HepG2 (cell line): ENCODE data around the gene ANKS1A. TPM values are rescaled to one million over a fixed set of nuclear protein-coding genes. Genes with fewer than 3 reads are reported as not detected.
A peak's percentile ranks its signal among the peaks of the same experiment; 100 is the strongest.

Source experiments
- ATAC-seq: fragments of 200-7000 bp; cut with Tn5 transposase; 3 replicates; pipeline ENCODE4 v1.9.1; 2020; ENCODE audit warnings: mild to moderate bottlenecking, moderate library complexity
- BruUV-seq: library from RNA; stranded (reverse); fragments of 400-500 nt; replicated peaks from 2 replicates; lab custom pipeline; 2021; lab: Mats Ljungman, UMichigan
- CTCF ChIA-PET: fragments of 300-600 bp; formaldehyde crosslinking; extraction: SDS; loops from one replicate; lab custom pipeline; 2021; ENCODE audit warnings: low total read pairs, inconsistent platforms, low intra/inter-chr PET ratio; lab: Yijun Ruan, JAX
- POLR2A ChIA-PET: fragments of 350-600 bp; sonication (Branson Sonifier 250); formaldehyde crosslinking; loops from one replicate; lab custom pipeline; 2020; ENCODE audit warnings: antibody characterized with exemption, inconsistent platforms; lab: Yijun Ruan, JAX
- DNase-seq: peaks from one replicate; pipeline ENCODE4 v3.0.0-alpha.2; 2015; ENCODE audit warnings: low spot score
- FAIRE-seq: peaks from 3 replicates; lab custom pipeline; 2011; peaks lifted over from hg19 to GRCh38; lab: Jason Lieb, UNC
- H2AFZ ChIP-seq: one replicate; pipeline ENCODE4 v1.6.1; 2011; ENCODE audit warnings: low read length, inconsistent platforms
- H3K27ac ChIP-seq: fragments of 300-600 bp; 3 replicates; pipeline ENCODE4 v1.8.0; 2011; ENCODE audit warnings: mixed run types, mild to moderate bottlenecking, mixed read lengths, low read length, inconsistent platforms; ENCODE audit not compliant: insufficient read depth; ENCODE audit errors: extremely low read length
- H3K27me3 ChIP-seq, 2 experiments: fragments of 200-600 bp in 1 of 2; 2 replicates in 1 of 2; 3 replicates in 1 of 2; pipeline versions ENCODE4 v1.6.0 to v1.8.0; 2011; ENCODE audit warnings: low read length in 2 of 2, mild to moderate bottlenecking in 2 of 2, moderate library complexity in 2 of 2, inconsistent platforms in 1 of 2; ENCODE audit not compliant: insufficient read depth in 2 of 2, control insufficient read depth in 1 of 2
- H3K36me3 ChIP-seq, 2 experiments: fragments of 200-600 bp in 1 of 2; replicated peaks in 1 of 2; 2 replicates in 1 of 2; 3 replicates in 1 of 2; pipeline versions ENCODE4 v1.5.1 to v1.8.0; 2011; ENCODE audit warnings: low read length in 2 of 2, inconsistent platforms in 1 of 2; ENCODE audit not compliant: insufficient read depth in 2 of 2, control insufficient read depth in 1 of 2
- H3K4me1 ChIP-seq: 2 replicates; pipeline ENCODE4 v1.5.1; 2012; ENCODE audit warnings: low read length, inconsistent platforms; ENCODE audit not compliant: insufficient read depth
- H3K4me2 ChIP-seq: 2 replicates; pipeline ENCODE4 v1.6.0; 2011; ENCODE audit warnings: low read depth, low read length, inconsistent platforms
- H3K4me3 ChIP-seq, 3 experiments: fragments of 200-600 bp in 1 of 3; sonication (generic), shearing (Covaris generic) in 1 of 3; replicated peaks in 1 of 3; 2 replicates each; pipeline ENCODE4 v1.5.1; 2011 to 2016; ENCODE audit warnings: low read length in 3 of 3, inconsistent platforms in 2 of 3, low read depth in 2 of 3, mild to moderate bottlenecking in 2 of 3, control low read depth in 1 of 3, mixed read lengths in 1 of 3; ENCODE audit not compliant: insufficient read depth in 1 of 3
- H3K79me2 ChIP-seq: one replicate; pipeline ENCODE4 v1.6.1; 2011; ENCODE audit warnings: low read length, inconsistent platforms; ENCODE audit not compliant: insufficient read depth
- H3K9ac ChIP-seq: 2 replicates; pipeline ENCODE4 v1.6.0; 2011; ENCODE audit warnings: mild to moderate bottlenecking, low read depth, low read length, inconsistent platforms; ENCODE audit not compliant: insufficient read depth
- H3K9me3 ChIP-seq: 2 replicates; pipeline ENCODE4 v1.5.1; 2012; ENCODE audit warnings: mild to moderate bottlenecking, low read length
- H4K20me1 ChIP-seq: 2 replicates; pipeline ENCODE4 v1.6.0; 2011; ENCODE audit warnings: inconsistent platforms, mild to moderate bottlenecking, low read length, moderate library complexity; ENCODE audit not compliant: insufficient read depth
- ATF1 ChIP-seq: IDR thresholded peaks from 2 replicates; pipeline ENCODE4 v1.6.1; 2016; ENCODE audit warnings: mild to moderate bottlenecking, control low read depth
- BCL6 ChIP-seq: IDR thresholded peaks from 2 replicates; pipeline ENCODE4 v1.6.1; 2016; ENCODE audit warnings: missing genetic modification reagents, missing compliant biosample characterization
- ELF3 ChIP-seq: IDR thresholded peaks from 2 replicates; pipeline ENCODE4 v1.6.1; 2016; ENCODE audit warnings: missing genetic modification reagents, missing compliant biosample characterization
- GABPA ChIP-seq, 2 experiments: IDR thresholded peaks; 2 replicates each; pipeline ENCODE4 v1.6.1; 2011 to 2016; ENCODE audit warnings: low read depth in 2 of 2, low read length in 1 of 2, missing biosample characterization in 1 of 2, missing genetic modification characterization in 1 of 2
- HNF4A ChIP-seq: sonication (generic); formaldehyde crosslinking; IDR thresholded peaks from 2 replicates; pipeline ENCODE4 v1.4.0; 2020; ENCODE audit warnings: missing genetic modification reagents
- HNF4G ChIP-seq, 2 experiments: sonication (generic) in 1 of 2; formaldehyde crosslinking in 1 of 2; IDR thresholded peaks; 2 replicates each; pipeline versions ENCODE4 v1.4.0 to v1.6.1; 2011 to 2020; ENCODE audit warnings: borderline replicate concordance in 2 of 2, low read depth in 2 of 2, mild to moderate bottlenecking in 2 of 2, low read length in 1 of 2, missing genetic modification reagents in 1 of 2, moderate library complexity in 1 of 2
- MXI1 ChIP-seq: IDR thresholded peaks from 3 replicates; pipeline ENCODE4 v1.6.1; 2012; ENCODE audit warnings: low read depth, low read length, inconsistent platforms, borderline replicate concordance
- NFATC3 ChIP-seq: sonication (generic); formaldehyde crosslinking; IDR thresholded peaks from 2 replicates; pipeline ENCODE4 v1.5.1; 2020; ENCODE audit warnings: mild to moderate bottlenecking, missing genetic modification reagents
- NFKBIZ ChIP-seq: IDR thresholded peaks from 2 replicates; pipeline ENCODE4 v1.6.1; 2018; ENCODE audit warnings: missing genetic modification reagents, missing compliant biosample characterization
- SOX13 ChIP-seq, 3 experiments: fragments of 450-650 bp in 1 of 3; sonication (generic) in 1 of 3; formaldehyde crosslinking in 1 of 3; IDR thresholded peaks in 2 of 3; conservative IDR thresholded peaks in 1 of 3; 2 replicates each; pipeline versions ENCODE4 v1.5.0 to v1.6.1; 2016 to 2020; ENCODE audit warnings: antibody characterized with exemption in 1 of 3, mild to moderate bottlenecking in 1 of 3, missing compliant biosample characterization in 1 of 3, missing genetic modification reagents in 1 of 3, moderate library complexity in 1 of 3
- TEAD3 ChIP-seq: optimal IDR thresholded peaks from 2 replicates; pipeline ENCODE3; 2016; ENCODE audit warnings: borderline replicate concordance
- TEF ChIP-seq: sonication (generic); formaldehyde crosslinking; IDR thresholded peaks from 2 replicates; pipeline ENCODE4 v1.5.0; 2020; ENCODE audit warnings: missing genetic modification reagents
- TOPORS ChIP-seq: sonication (generic); formaldehyde crosslinking; IDR thresholded peaks from 2 replicates; pipeline ENCODE4 v1.8.0; 2023; ENCODE audit warnings: mild to moderate bottlenecking, missing genetic modification reagents
- ZBTB42 ChIP-seq: sonication (generic); formaldehyde crosslinking; IDR thresholded peaks from 2 replicates; pipeline ENCODE4 v1.5.0; 2020; ENCODE audit warnings: mild to moderate bottlenecking, missing genetic modification reagents
- ZBTB8A ChIP-seq: sonication (generic); formaldehyde crosslinking; IDR thresholded peaks from 2 replicates; pipeline ENCODE4 v1.4.0; 2020; ENCODE audit warnings: mild to moderate bottlenecking, low read depth, missing genetic modification reagents, borderline replicate concordance
- ZNF496 ChIP-seq: sonication (generic); formaldehyde crosslinking; IDR thresholded peaks from 2 replicates; pipeline ENCODE4 v1.8.1; 2023; ENCODE audit warnings: mild to moderate bottlenecking, moderate library complexity, missing genetic modification reagents; ENCODE audit not compliant: insufficient replicate concordance
- ZNF549 ChIP-seq: sonication (generic); formaldehyde crosslinking; IDR thresholded peaks from 2 replicates; pipeline ENCODE4 v1.5.0; 2020; ENCODE audit warnings: missing genetic modification reagents
- ZNF572 ChIP-seq: sonication (generic); formaldehyde crosslinking; IDR thresholded peaks from 2 replicates; pipeline ENCODE4 v1.5.1; 2020; ENCODE audit warnings: mild to moderate bottlenecking, missing genetic modification reagents
- ZNF605 ChIP-seq: sonication (generic); formaldehyde crosslinking; IDR thresholded peaks from 2 replicates; pipeline ENCODE4 v1.8.0; 2022; ENCODE audit warnings: mild to moderate bottlenecking, missing genetic modification reagents
- ZNF713 ChIP-seq: sonication (generic); formaldehyde crosslinking; IDR thresholded peaks from 2 replicates; pipeline ENCODE4 v1.4.0; 2020; ENCODE audit warnings: mild to moderate bottlenecking, missing genetic modification reagents
- ZNF891 ChIP-seq: sonication (generic); formaldehyde crosslinking; IDR thresholded peaks from 2 replicates; pipeline ENCODE4 v1.5.0; 2020; ENCODE audit warnings: mild to moderate bottlenecking, missing genetic modification reagents
- WGBS: methylation state at CpG from one replicate; pipeline ENCODE4 v1.1.6; 2017; ENCODE audit warnings: low lambda C conversion rate; 5-methylcytosine and 5-hydroxymethylcytosine counted together
- in situ Hi-C: cut with HindIII; loops from 2 replicates; pipeline ENCODE4 v1.10.0; 2017; ENCODE audit warnings: low pct_unique_long_range_greater_than_20kb; ENCODE audit not compliant: extremely low pct_ligation_motif_present
- intact Hi-C: fragments of 100-400 bp; cut with micrococcal nuclease; formaldehyde crosslinking; loops from one replicate; pipeline ENCODE4 v1.10.0; 2022; ENCODE audit not compliant: unreplicated experiment
- polyA plus RNA-seq, 8 experiments: library from polyadenylated mRNA; depleted of rRNA in 3 of 8; stranded (reverse) in 7 of 8; unstranded in 1 of 8; fragments of >200 nt; fragmentation: Illumina TruSeq in 4 of 8; extraction: Trizol in 4 of 8; gene quantifications; 2 replicates each; pipeline versions ENCODE4 v1.2.1 to v1.2.3, GENCODE V29; 2011 to 2016; ENCODE audit warnings: low read depth in 4 of 8, missing spikeins in 1 of 8, mixed read lengths in 1 of 8; ENCODE audit not compliant: insufficient read depth in 1 of 8
- total RNA-seq, 5 experiments: library from RNA; depleted of rRNA; stranded (reverse); fragments of >200 nt; fragmentation: Illumina TruSeq; extraction: Trizol; gene quantifications; 2 replicates each; pipeline ENCODE4 v1.2.3, GENCODE V29; 2016; ENCODE audit warnings: low read depth in 1 of 5
- TF ChIP-seq, protein P1 (sequence below): sonication (generic); formaldehyde crosslinking; IDR thresholded peaks from 2 replicates; pipeline ENCODE4 v1.4.0; 2020; ENCODE audit warnings: missing genetic modification reagents, mild to moderate bottlenecking, borderline replicate concordance
- TF ChIP-seq, protein P2 (sequence below): sonication (generic); formaldehyde crosslinking; IDR thresholded peaks from 2 replicates; pipeline ENCODE4 v1.9.0; 2022; ENCODE audit warnings: missing genetic modification reagents, mild to moderate bottlenecking, borderline replicate concordance

ANKS1A gene
- total and polyA plus RNA-seq, 2 of the 13 experiments (the other 11 are each of a cell fraction or from before 2014, with no cell fraction given), result 7.2 to 15.1 TPM

- WGBS, result 44% methylated on average over 4 of the region's 4 CpGs
- Histone ChIP-seq H3K27ac (peak overlapping the region; percentile 6), H3K27me3 (no peaks in the 10 kb centered on the region), H3K4me2 (no peak overlapping the region), H3K4me1 (peaks cover 23% of the 10 kb centered on the region), H3K36me3 (no peaks in the 10 kb centered on the region), H2AFZ (no peak overlapping the region), H3K9ac (no peak overlapping the region), H4K20me1 (peaks cover 3% of the 10 kb centered on the region; the same call in 1 of the 2 replicates), H3K4me3 (no peak overlapping the region), H3K9me3 (no peaks in the 10 kb centered on the region), H3K79me2 (peaks cover 6% of the 10 kb centered on the region)
- in situ Hi-C loops, result no loop called here
- intact Hi-C loops, result no loop called here
- ATAC-seq (no peak), DNase-seq (peak; percentile 41), FAIRE-seq (peak; percentile 26)
- CTCF ChIA-PET, result no interaction called here
- POLR2A ChIA-PET, result no interaction called here
- BruUV-seq, result no TSS peak
- TF ChIP-seq NFATC3 (CRISPR knock-in tag) (no peak), ZNF891 (CRISPR knock-in tag) (no peak), HNF4G (IDR thresholded peaks at IDR 0.05; ENCODE audit: borderline replicate concordance, low read depth, low read length) (peak; percentile 16; the same call in 1 of the 2 replicates), HNF4G (CRISPR knock-in tag; IDR thresholded peaks at IDR 0.05; ENCODE audit: borderline replicate concordance, low read depth) (no peak), ZNF605 (CRISPR knock-in tag) (no peak), GABPA (IDR thresholded peaks at IDR 0.05; ENCODE audit: low read depth, low read length) (no peak), GABPA (CRISPR knock-in tag; IDR thresholded peaks at IDR 0.05; ENCODE audit: low read depth) (no peak), TEAD3 (CRISPR knock-in tag) (peak; percentile 67), TOPORS (CRISPR knock-in tag) (no peak), MXI1 (no peak), TEF (CRISPR knock-in tag) (no peak), BCL6 (0 out of 2 replicates have a peak, but pooled peaks have one; percentile 23), ZNF549 (CRISPR knock-in tag) (no peak), HNF4A (CRISPR knock-in tag) (peak; percentile 71), ATF1 (CRISPR knock-in tag) (no peak), ZBTB42 (CRISPR knock-in tag) (no peak), ZNF572 (CRISPR knock-in tag) (no peak), ZNF713 (no peak), ZBTB8A (no peak), ELF3 (CRISPR knock-in tag) (no peak), ZNF496 (CRISPR knock-in tag) (no peak), SOX13 (IDR thresholded peaks at IDR 0.05) (no peak), SOX13 (CRISPR knock-in tag; conservative IDR thresholded peaks at IDR 0.05 in 1 of 2, IDR thresholded peaks at IDR 0.05 in 1 of 2) (peak in 1 of 2 experiments; percentile 56; a peak in 2 of 4 replicates), NFKBIZ (CRISPR knock-in tag) (no peak)
- TF ChIP-seq, protein P1, sequence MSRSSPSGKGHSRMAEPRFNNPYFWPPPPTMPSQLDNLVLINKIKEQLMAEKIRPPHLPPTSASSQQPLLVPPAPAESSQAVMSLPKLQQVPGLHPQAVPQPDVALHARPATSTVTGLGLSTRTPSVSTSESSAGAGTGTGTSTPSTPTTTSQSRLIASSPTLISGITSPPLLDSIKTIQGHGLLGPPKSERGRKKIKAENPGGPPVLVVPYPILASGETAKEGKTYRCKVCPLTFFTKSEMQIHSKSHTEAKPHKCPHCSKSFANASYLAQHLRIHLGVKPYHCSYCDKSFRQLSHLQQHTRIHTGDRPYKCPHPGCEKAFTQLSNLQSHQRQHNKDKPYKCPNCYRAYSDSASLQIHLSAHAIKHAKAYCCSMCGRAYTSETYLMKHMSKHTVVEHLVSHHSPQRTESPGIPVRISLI (CRISPR knock-in tag), result no peak
- TF ChIP-seq, protein P2, sequence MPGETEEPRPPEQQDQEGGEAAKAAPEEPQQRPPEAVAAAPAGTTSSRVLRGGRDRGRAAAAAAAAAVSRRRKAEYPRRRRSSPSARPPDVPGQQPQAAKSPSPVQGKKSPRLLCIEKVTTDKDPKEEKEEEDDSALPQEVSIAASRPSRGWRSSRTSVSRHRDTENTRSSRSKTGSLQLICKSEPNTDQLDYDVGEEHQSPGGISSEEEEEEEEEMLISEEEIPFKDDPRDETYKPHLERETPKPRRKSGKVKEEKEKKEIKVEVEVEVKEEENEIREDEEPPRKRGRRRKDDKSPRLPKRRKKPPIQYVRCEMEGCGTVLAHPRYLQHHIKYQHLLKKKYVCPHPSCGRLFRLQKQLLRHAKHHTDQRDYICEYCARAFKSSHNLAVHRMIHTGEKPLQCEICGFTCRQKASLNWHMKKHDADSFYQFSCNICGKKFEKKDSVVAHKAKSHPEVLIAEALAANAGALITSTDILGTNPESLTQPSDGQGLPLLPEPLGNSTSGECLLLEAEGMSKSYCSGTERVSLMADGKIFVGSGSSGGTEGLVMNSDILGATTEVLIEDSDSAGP, result no peak
Observed at GRCh38 chr6:34940030-34940434, 51.0 kb downstream of the ANKS1A start.
